OCI-LY1 (cell line): ENCODE results near the gene FAM20C.

ENCODE experiments used
- H2AFZ ChIP-seq: fragments of 200-600 bp; sonication (generic), shearing (Covaris generic); 2 replicates; pipeline ENCODE4 v1.6.0; 2014; ENCODE audit warnings: antibody characterized with exemption, mild to moderate bottlenecking, low read length
- H3F3A ChIP-seq: fragments of 200-600 bp; sonication (generic), shearing (Covaris generic); 2 replicates; pipeline ENCODE4 v1.6.0; 2014; ENCODE audit warnings: mild to moderate bottlenecking, antibody characterized with exemption, low read length, moderate library complexity; ENCODE audit not compliant: insufficient read depth
- H3K27ac ChIP-seq: fragments of 200-600 bp; sonication (generic); 2 replicates; pipeline ENCODE4 v1.5.1; 2014; ENCODE audit warnings: low read length, mixed run types, mild to moderate bottlenecking, low read depth; ENCODE audit not compliant: poor library complexity, severe bottlenecking
- H3K27me3 ChIP-seq: fragments of 200-600 bp; sonication (generic); 2 replicates; pipeline ENCODE4 v1.6.0; 2014; ENCODE audit warnings: antibody characterized with exemption, mild to moderate bottlenecking, low read length, moderate library complexity; ENCODE audit not compliant: insufficient read depth
- H3K36me3 ChIP-seq: fragments of 200-600 bp; sonication (generic); 2 replicates; pipeline ENCODE4 v1.6.1; 2014; ENCODE audit warnings: mild to moderate bottlenecking, antibody characterized with exemption, low read length, moderate library complexity, mixed read lengths; ENCODE audit not compliant: insufficient read depth
- H3K4me1 ChIP-seq: fragments of 200-600 bp; sonication (generic); 2 replicates; pipeline ENCODE4 v1.5.1; 2014; ENCODE audit warnings: mild to moderate bottlenecking, low read length, moderate library complexity; ENCODE audit not compliant: insufficient read depth, severe bottlenecking
- H3K4me2 ChIP-seq: fragments of 200-600 bp; sonication (generic), shearing (Covaris generic); 2 replicates; pipeline ENCODE4 v1.6.1; 2014; ENCODE audit warnings: low read length
- H3K4me3 ChIP-seq: fragments of 200-600 bp; sonication (generic); 2 replicates; pipeline ENCODE4 v1.5.1; 2014; ENCODE audit warnings: low read length, low read depth, mild to moderate bottlenecking, mixed read lengths; ENCODE audit not compliant: poor library complexity, severe bottlenecking
- H3K79me2 ChIP-seq: fragments of 200-600 bp; shearing (Covaris generic); 2 replicates; pipeline ENCODE4 v1.6.1; 2016; ENCODE audit warnings: mixed run types, low read length, mixed read lengths; ENCODE audit not compliant: insufficient read depth
- H3K9ac ChIP-seq: fragments of 200-600 bp; sonication (generic), shearing (Covaris generic); 2 replicates; pipeline ENCODE4 v1.6.1; 2014; ENCODE audit warnings: mild to moderate bottlenecking, low read length, mixed read lengths
- H3K9me2 ChIP-seq: fragments of 200-600 bp; sonication (generic), shearing (Covaris generic); 2 replicates; pipeline ENCODE4 v1.6.1; 2014; ENCODE audit warnings: low read depth, mild to moderate bottlenecking, low read length, mixed read lengths
- H3K9me3 ChIP-seq: fragments of 200-600 bp; shearing (Covaris generic); 2 replicates; pipeline ENCODE4 v1.6.1; 2014; ENCODE audit warnings: low read length, mixed read lengths
- H4K20me1 ChIP-seq: fragments of 200-600 bp; sonication (generic), shearing (Covaris generic); 2 replicates; pipeline ENCODE4 v1.6.0; 2016; ENCODE audit warnings: mild to moderate bottlenecking, low read length; ENCODE audit not compliant: insufficient read depth
- EZH2 ChIP-seq: fragments of 200-600 bp; sonication (generic), shearing (Covaris generic); IDR thresholded peaks from 2 replicates; pipeline ENCODE4 v1.8.0; 2017; ENCODE audit warnings: borderline replicate concordance, mixed run types, mild to moderate bottlenecking, antibody characterized with exemption, low read length, moderate library complexity, mixed read lengths
- TF ChIP-seq, protein P1 (sequence below): fragments of 200-600 bp; sonication (generic), shearing (Covaris generic); IDR thresholded peaks from 2 replicates; pipeline ENCODE4 v1.5.1; 2017; ENCODE audit warnings: mild to moderate bottlenecking, antibody characterized with exemption, low read length, moderate library complexity, mixed read lengths

FAM20C gene

DNA sequence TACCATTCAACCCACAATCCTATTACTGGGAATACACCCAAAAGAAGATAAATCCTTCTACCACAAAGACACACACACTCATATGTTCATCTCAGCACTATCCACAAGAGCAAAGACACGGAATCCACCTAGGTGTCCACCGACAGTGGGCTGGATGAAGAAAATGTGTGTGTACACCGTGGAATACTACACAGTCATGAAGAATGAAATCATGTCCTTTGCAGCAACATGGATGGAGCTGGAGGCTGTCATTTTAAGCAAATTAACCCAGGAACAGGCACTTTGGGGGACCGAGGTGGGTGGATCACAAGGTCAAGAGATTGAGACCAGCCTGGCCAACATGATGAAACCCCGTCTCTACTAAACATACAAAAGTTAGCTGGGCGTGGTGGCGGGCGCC is 89.3 kb downstream of the FAM20C start:
- peaks cover 5% of the 10 kb centered on the region; the same call in 1 of the 2 replicates for H3K27me3 ChIP-seq
- H3F3A ChIP-seq = no peaks in the 10 kb centered on the region
- TF ChIP-seq, protein P1, sequence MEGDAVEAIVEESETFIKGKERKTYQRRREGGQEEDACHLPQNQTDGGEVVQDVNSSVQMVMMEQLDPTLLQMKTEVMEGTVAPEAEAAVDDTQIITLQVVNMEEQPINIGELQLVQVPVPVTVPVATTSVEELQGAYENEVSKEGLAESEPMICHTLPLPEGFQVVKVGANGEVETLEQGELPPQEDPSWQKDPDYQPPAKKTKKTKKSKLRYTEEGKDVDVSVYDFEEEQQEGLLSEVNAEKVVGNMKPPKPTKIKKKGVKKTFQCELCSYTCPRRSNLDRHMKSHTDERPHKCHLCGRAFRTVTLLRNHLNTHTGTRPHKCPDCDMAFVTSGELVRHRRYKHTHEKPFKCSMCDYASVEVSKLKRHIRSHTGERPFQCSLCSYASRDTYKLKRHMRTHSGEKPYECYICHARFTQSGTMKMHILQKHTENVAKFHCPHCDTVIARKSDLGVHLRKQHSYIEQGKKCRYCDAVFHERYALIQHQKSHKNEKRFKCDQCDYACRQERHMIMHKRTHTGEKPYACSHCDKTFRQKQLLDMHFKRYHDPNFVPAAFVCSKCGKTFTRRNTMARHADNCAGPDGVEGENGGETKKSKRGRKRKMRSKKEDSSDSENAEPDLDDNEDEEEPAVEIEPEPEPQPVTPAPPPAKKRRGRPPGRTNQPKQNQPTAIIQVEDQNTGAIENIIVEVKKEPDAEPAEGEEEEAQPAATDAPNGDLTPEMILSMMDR = no peak
- no peak for TF ChIP-seq EZH2

DNA sequence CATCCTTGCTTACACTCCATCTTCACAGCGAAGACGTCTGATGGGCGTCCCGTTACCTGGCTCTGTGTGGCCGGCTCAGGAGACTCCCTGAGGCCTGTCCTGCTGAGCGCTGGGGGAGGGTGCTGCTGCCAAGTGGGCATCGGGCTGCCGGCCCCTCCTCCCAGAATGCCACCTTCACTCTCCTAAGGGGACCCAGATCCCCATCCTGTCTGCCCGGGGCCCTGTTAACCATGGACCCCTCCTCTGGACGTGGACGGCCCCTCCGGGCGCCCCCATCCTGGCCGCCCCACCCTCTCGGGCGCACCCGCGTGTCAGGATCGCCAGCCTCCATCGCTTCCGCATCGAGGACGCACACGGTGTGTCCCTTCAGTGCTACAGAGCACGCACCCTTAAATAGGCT is 90.2 kb downstream of the FAM20C start:
- H2AFZ ChIP-seq = no peak overlapping the region
- no peak for TF ChIP-seq EZH2
- TF ChIP-seq, protein P1 = no peak
- no peak overlapping the region for H3K4me3 ChIP-seq
- no peaks in the 10 kb centered on the region for H3K36me3 ChIP-seq
- H3K27ac ChIP-seq = no peak overlapping the region
- no peak overlapping the region for H3K9ac ChIP-seq
- no peaks in the 10 kb centered on the region for H3K4me1 ChIP-seq
- no peaks in the 10 kb centered on the region for H3K79me2 ChIP-seq
- no peak overlapping the region for H3K4me2 ChIP-seq
- no peaks in the 10 kb centered on the region for H3K9me2 ChIP-seq
- H3F3A ChIP-seq = no peaks in the 10 kb centered on the region
- H4K20me1 ChIP-seq = no peaks in the 10 kb centered on the region
- no peaks in the 10 kb centered on the region for H3K9me3 ChIP-seq
- H3K27me3 ChIP-seq = peaks cover 5% of the 10 kb centered on the region; the same call in 1 of the 2 replicates

More for the DNA sequence above, 89.3 kb downstream of the FAM20C start:
- H3K27ac ChIP-seq = no peak overlapping the region
- no peaks in the 10 kb centered on the region for H3K79me2 ChIP-seq
- H2AFZ ChIP-seq = no peak overlapping the region
- no peak overlapping the region for H3K9ac ChIP-seq
- H3K4me2 ChIP-seq = no peak overlapping the region
- no peaks in the 10 kb centered on the region for H4K20me1 ChIP-seq
- no peaks in the 10 kb centered on the region for H3K9me3 ChIP-seq
- H3K9me2 ChIP-seq = no peaks in the 10 kb centered on the region
- H3K36me3 ChIP-seq = no peaks in the 10 kb centered on the region
- no peak overlapping the region for H3K4me3 ChIP-seq
- no peaks in the 10 kb centered on the region for H3K4me1 ChIP-seq

DNA sequence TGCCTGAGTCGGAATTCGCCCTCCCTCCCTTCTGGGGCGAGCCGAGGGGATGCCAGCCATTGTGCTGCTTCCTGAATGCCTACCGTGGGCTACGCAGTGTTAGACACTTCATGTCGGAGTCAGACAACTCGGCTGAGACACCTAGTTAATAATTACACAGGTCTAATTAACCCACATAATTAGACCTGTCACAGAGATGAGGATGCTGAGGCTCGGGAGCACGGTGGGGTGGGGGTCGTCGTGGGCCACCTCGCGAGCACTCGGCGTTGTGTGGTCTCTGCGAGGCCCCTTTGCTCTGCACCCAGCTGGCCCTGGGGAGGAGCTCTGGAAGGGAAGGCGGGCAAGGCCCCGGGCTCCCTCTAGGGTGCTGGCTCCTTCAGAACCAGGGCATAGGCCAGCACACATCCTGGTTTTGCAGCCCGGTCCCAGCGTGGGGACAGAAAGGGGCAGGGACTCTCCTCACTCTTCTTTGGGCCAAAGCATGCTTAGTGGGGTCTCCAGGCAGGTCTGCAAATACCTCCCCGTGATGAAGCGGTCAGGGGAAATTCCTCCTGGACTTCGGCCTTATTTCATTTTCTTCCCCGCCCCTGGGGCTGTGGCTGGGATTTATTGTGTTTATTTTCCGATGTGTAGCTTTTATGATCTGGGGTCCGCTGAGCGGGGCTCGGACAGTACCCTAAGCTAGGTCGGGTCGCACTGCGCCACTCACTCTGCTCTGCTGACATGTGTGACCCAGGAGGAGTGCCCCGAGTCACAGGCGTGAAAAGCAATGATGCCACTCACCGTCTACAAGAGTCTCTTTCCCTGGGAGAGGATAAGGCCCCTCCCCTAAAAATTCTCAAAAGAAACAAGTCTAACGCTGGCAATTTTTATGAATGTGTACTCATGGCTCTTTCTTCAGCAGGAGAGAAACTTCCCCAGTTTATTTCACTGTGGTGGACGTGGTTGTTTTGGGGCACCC is 92.7 kb downstream of the FAM20C start:
- Histone ChIP-seq H3K9me3 (no peaks in the 10 kb centered on the region), H3K4me3 (no peak overlapping the region), H3K27ac (no peak overlapping the region), H4K20me1 (no peaks in the 10 kb centered on the region), H3F3A (no peaks in the 10 kb centered on the region), H3K9me2 (no peaks in the 10 kb centered on the region), H2AFZ (no peak overlapping the region), H3K9ac (no peak overlapping the region), H3K4me2 (no peak overlapping the region), H3K36me3 (no peaks in the 10 kb centered on the region), H3K27me3 (peaks cover 5% of the 10 kb centered on the region; the same call in 1 of the 2 replicates), H3K79me2 (no peaks in the 10 kb centered on the region), H3K4me1 (no peaks in the 10 kb centered on the region)
- TF ChIP-seq, protein P1 = no peak
- no peak for TF ChIP-seq EZH2
